SK-N-SH treated with all-trans-retinoic acid at 6 μM for 48 hours (cell line): ENCODE measurements around the gene PRODH2.

Experiments used
- ATAC-seq: fragments of 200-7000 bp; cut with Tn5 transposase; 3 replicates; pipeline ENCODE4 v1.9.1; 2020; ENCODE audit warnings: mild to moderate bottlenecking, moderate library complexity
- ARNTL ChIP-seq: fragments of 450-650 bp; formaldehyde crosslinking; IDR thresholded peaks from 2 replicates; pipeline ENCODE4 v1.5.0; 2020; ENCODE audit warnings: low read depth, mild to moderate bottlenecking, moderate library complexity, borderline replicate concordance
- BACH2 ChIP-seq: fragments of 250-450 bp; sonication (Bioruptor Pico); IDR thresholded peaks from 2 replicates; pipeline ENCODE4 v1.9.0; 2021; ENCODE audit warnings: mild to moderate bottlenecking, borderline replicate concordance
- CSDC2 ChIP-seq: fragments of 250-450 bp; sonication (Bioruptor Pico); IDR thresholded peaks from 2 replicates; pipeline ENCODE4 v1.5.0; 2020; ENCODE audit warnings: mild to moderate bottlenecking, moderate library complexity
- ESRRG ChIP-seq: fragments of 250-450 bp; sonication (Bioruptor Pico); IDR thresholded peaks from 2 replicates; pipeline ENCODE4 v1.6.1; 2021; ENCODE audit warnings: mild to moderate bottlenecking
- GLIS3 ChIP-seq: fragments of 250-450 bp; sonication (Bioruptor Pico); IDR thresholded peaks from 2 replicates; pipeline ENCODE4 v1.5.0; 2020; ENCODE audit warnings: mild to moderate bottlenecking, moderate library complexity
- ISL1 ChIP-seq: fragments of 250-450 bp; sonication (Bioruptor Pico); IDR thresholded peaks from 2 replicates; pipeline ENCODE4 v2.1.2; 2022; ENCODE audit warnings: mild to moderate bottlenecking, moderate library complexity
- OSR1 ChIP-seq: fragments of 250-450 bp; sonication (Bioruptor Pico); IDR thresholded peaks from 2 replicates; pipeline ENCODE4 v1.8.0; 2022; ENCODE audit warnings: moderate library complexity, mild to moderate bottlenecking, inconsistent platforms
- PPARA ChIP-seq: fragments of 250-450 bp; sonication (Bioruptor Pico); IDR thresholded peaks from 2 replicates; pipeline ENCODE4 v1.5.0; 2020; ENCODE audit warnings: mild to moderate bottlenecking, borderline replicate concordance
- RARB ChIP-seq: fragments of 250-450 bp; sonication (Bioruptor Pico); IDR thresholded peaks from 2 replicates; pipeline ENCODE4 v1.8.0; 2021; ENCODE audit warnings: mild to moderate bottlenecking, moderate library complexity
- SNAI2 ChIP-seq: fragments of 250-450 bp; sonication (Bioruptor Pico); IDR thresholded peaks from 2 replicates; pipeline ENCODE4 v1.5.0; 2020; ENCODE audit warnings: mild to moderate bottlenecking, moderate library complexity
- TCF4 ChIP-seq: fragments of 250-450 bp; sonication (Bioruptor Pico); IDR thresholded peaks from 2 replicates; pipeline ENCODE4 v1.8.0; 2021; ENCODE audit warnings: mild to moderate bottlenecking, moderate library complexity, borderline replicate concordance
- TOX ChIP-seq: fragments of 250-450 bp; sonication (Bioruptor Pico); IDR thresholded peaks from 2 replicates; pipeline ENCODE4 v1.8.0; 2021; ENCODE audit warnings: mild to moderate bottlenecking, moderate library complexity, borderline replicate concordance
- TSHZ2 ChIP-seq: fragments of 250-450 bp; sonication (Bioruptor Pico); IDR thresholded peaks from 2 replicates; pipeline ENCODE4 v1.5.0; 2020; ENCODE audit warnings: mild to moderate bottlenecking, moderate library complexity
- ZC3H10 ChIP-seq: fragments of 250-450 bp; sonication (Bioruptor Pico); IDR thresholded peaks from 2 replicates; pipeline ENCODE4 v1.5.1; 2021; ENCODE audit warnings: mild to moderate bottlenecking, moderate library complexity
- ZFP3 ChIP-seq: fragments of 250-450 bp; sonication (Bioruptor Pico); IDR thresholded peaks from 2 replicates; pipeline ENCODE4 v1.5.0; 2020; ENCODE audit warnings: mild to moderate bottlenecking, moderate library complexity
- ZFP30 ChIP-seq: fragments of 450-650 bp; formaldehyde crosslinking; IDR thresholded peaks from 2 replicates; pipeline ENCODE4 v1.5.0; 2022; ENCODE audit warnings: mild to moderate bottlenecking, moderate library complexity
- ZNF565 ChIP-seq: fragments of 450-650 bp; formaldehyde crosslinking; conservative IDR thresholded peaks from 2 replicates; pipeline ENCODE4 v1.5.0; 2020; ENCODE audit warnings: low read depth, mild to moderate bottlenecking, moderate library complexity
- ZNF70 ChIP-seq: fragments of 450-650 bp; formaldehyde crosslinking; IDR thresholded peaks from 2 replicates; pipeline ENCODE4 v1.5.0; 2020; ENCODE audit warnings: mild to moderate bottlenecking, moderate library complexity
- ZNF8 ChIP-seq: fragments of 450-650 bp; formaldehyde crosslinking; IDR thresholded peaks from 2 replicates; pipeline ENCODE4 v1.5.0; 2020; ENCODE audit warnings: mild to moderate bottlenecking, moderate library complexity
- TF ChIP-seq, protein P1 (sequence below): fragments of 250-450 bp; sonication (Bioruptor Pico); IDR thresholded peaks from 2 replicates; pipeline ENCODE4 v1.5.1; 2020; ENCODE audit warnings: low read depth, mild to moderate bottlenecking, moderate library complexity
- TF ChIP-seq, protein P2 (sequence below): fragments of 250-450 bp; sonication (Bioruptor Pico); IDR thresholded peaks from 2 replicates; pipeline ENCODE4 v1.8.0; 2021; ENCODE audit warnings: low read depth, mild to moderate bottlenecking, moderate library complexity, borderline replicate concordance
- TF ChIP-seq, protein P3 (sequence below): fragments of 250-450 bp; sonication (Bioruptor Pico); IDR thresholded peaks from 2 replicates; pipeline ENCODE4 v1.8.0; 2020; ENCODE audit warnings: mild to moderate bottlenecking, moderate library complexity, borderline replicate concordance
- TF ChIP-seq, protein P4 (sequence below): fragments of 250-450 bp; sonication (Bioruptor Pico); IDR thresholded peaks from 2 replicates; pipeline ENCODE4 v1.5.1; 2021; ENCODE audit warnings: mild to moderate bottlenecking, moderate library complexity

The PRODH2 gene, protein sequence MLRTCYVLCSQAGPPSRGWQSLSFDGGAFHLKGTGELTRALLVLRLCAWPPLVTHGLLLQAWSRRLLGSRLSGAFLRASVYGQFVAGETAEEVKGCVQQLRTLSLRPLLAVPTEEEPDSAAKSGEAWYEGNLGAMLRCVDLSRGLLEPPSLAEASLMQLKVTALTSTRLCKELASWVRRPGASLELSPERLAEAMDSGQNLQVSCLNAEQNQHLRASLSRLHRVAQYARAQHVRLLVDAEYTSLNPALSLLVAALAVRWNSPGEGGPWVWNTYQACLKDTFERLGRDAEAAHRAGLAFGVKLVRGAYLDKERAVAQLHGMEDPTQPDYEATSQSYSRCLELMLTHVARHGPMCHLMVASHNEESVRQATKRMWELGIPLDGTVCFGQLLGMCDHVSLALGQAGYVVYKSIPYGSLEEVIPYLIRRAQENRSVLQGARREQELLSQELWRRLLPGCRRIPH

DNA sequence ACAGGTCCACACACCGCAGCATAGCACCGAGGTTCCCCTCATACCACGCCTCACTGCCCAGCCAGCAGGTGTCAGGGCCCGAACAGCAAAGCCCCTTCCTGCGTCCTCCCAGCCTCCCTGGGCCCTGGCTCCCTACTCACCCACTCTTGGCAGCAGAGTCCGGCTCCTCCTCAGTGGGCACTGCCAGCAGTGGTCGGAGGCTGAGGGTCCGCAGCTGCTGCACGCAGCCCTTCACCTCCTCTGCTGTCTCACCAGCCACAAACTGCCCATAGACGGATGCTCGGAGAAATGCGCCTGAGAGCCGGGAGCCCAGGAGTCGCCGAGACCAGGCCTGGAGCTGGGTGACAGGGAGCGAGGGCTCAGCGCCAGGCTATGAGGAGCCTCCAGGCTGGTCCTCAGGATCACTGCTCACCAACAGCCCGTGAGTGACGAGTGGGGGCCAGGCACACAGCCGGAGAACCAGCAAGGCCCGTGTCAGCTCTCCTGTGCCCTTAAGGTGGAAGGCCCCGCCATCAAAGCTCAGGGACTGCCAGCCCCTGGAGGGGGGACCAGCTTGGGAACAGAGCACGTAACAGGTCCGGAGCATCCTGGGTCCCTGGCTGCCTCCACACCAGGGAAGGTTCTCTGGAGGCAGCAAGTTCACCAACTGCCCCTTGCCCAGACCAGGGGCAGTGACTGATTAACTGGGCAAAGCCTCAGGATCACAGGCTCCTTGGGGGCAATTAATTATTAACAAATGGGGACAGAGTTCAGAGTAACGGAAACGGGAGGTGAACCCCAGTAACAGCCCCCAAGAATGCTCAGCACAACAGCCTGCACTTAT, at the start of gene PRODH2:
PRODH2 (minus strand) TSS at position 626 of the 823 bp plus-strand sequence; CDS start at position 586, 40 bp downstream.
- TF ChIP-seq, protein P1, sequence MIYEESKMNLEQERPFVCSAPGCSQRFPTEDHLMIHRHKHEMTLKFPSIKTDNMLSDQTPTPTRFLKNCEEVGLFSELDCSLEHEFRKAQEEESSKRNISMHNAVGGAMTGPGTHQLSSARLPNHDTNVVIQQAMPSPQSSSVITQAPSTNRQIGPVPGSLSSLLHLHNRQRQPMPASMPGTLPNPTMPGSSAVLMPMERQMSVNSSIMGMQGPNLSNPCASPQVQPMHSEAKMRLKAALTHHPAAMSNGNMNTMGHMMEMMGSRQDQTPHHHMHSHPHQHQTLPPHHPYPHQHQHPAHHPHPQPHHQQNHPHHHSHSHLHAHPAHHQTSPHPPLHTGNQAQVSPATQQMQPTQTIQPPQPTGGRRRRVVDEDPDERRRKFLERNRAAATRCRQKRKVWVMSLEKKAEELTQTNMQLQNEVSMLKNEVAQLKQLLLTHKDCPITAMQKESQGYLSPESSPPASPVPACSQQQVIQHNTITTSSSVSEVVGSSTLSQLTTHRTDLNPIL (CRISPR knock-in tag) = no peak
- TF ChIP-seq, protein P2, sequence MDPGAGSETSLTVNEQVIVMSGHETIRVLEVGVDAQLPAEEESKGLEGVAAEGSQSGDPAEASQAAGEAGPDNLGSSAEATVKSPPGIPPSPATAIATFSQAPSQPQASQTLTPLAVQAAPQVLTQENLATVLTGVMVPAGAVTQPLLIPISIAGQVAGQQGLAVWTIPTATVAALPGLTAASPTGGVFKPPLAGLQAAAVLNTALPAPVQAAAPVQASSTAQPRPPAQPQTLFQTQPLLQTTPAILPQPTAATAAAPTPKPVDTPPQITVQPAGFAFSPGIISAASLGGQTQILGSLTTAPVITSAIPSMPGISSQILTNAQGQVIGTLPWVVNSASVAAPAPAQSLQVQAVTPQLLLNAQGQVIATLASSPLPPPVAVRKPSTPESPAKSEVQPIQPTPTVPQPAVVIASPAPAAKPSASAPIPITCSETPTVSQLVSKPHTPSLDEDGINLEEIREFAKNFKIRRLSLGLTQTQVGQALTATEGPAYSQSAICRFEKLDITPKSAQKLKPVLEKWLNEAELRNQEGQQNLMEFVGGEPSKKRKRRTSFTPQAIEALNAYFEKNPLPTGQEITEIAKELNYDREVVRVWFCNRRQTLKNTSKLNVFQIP (CRISPR knock-in tag) = no peak
- TF ChIP-seq GLIS3 (no peak), TCF4 (CRISPR knock-in tag) (no peak), ARNTL (CRISPR knock-in tag) (no peak), RARB (CRISPR knock-in tag) (no peak), ISL1 (no peak), ZNF8 (no peak), ZFP3 (CRISPR knock-in tag) (no peak), PPARA (no peak), SNAI2 (CRISPR knock-in tag) (no peak), TSHZ2 (no peak), CSDC2 (CRISPR knock-in tag) (no peak), BACH2 (CRISPR knock-in tag) (no peak), ZNF565 (no peak), ZNF70 (CRISPR knock-in tag) (no peak), ZC3H10 (CRISPR knock-in tag) (no peak)
- TF ChIP-seq, protein P3, sequence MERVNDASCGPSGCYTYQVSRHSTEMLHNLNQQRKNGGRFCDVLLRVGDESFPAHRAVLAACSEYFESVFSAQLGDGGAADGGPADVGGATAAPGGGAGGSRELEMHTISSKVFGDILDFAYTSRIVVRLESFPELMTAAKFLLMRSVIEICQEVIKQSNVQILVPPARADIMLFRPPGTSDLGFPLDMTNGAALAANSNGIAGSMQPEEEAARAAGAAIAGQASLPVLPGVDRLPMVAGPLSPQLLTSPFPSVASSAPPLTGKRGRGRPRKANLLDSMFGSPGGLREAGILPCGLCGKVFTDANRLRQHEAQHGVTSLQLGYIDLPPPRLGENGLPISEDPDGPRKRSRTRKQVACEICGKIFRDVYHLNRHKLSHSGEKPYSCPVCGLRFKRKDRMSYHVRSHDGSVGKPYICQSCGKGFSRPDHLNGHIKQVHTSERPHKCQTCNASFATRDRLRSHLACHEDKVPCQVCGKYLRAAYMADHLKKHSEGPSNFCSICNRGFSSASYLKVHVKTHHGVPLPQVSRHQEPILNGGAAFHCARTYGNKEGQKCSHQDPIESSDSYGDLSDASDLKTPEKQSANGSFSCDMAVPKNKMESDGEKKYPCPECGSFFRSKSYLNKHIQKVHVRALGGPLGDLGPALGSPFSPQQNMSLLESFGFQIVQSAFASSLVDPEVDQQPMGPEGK (CRISPR knock-in tag) = no peak
- TF ChIP-seq, protein P4, sequence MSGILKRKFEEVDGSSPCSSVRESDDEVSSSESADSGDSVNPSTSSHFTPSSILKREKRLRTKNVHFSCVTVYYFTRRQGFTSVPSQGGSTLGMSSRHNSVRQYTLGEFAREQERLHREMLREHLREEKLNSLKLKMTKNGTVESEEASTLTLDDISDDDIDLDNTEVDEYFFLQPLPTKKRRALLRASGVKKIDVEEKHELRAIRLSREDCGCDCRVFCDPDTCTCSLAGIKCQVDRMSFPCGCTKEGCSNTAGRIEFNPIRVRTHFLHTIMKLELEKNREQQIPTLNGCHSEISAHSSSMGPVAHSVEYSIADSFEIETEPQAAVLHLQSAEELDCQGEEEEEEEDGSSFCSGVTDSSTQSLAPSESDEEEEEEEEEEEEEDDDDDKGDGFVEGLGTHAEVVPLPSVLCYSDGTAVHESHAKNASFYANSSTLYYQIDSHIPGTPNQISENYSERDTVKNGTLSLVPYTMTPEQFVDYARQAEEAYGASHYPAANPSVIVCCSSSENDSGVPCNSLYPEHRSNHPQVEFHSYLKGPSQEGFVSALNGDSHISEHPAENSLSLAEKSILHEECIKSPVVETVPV (CRISPR knock-in tag) = no peak
- ATAC-seq = no peak; the same call in 2 of the 3 replicates

GRCh38 chr19:35861640-35862160, 49.1 kb upstream of the PRODH2 start:
- no peak for TF ChIP-seq ESRRG (CRISPR knock-in tag)
- TF ChIP-seq, protein P2 (CRISPR knock-in tag) = no peak
- no peak for TF ChIP-seq ZFP30 (CRISPR knock-in tag)
- TF ChIP-seq TCF4 (CRISPR knock-in tag) = no peak
- no peak for TF ChIP-seq TOX (CRISPR knock-in tag)
- no peak for TF ChIP-seq OSR1 (CRISPR knock-in tag)
- ATAC-seq = no peak
